HepG2 (cell line): ENCODE data around the gene ARID5B. TPM values are rescaled to one million over a fixed set of nuclear protein-coding genes. Genes with fewer than 3 reads are reported as not detected.

ENCODE experiments used
- ATAC-seq: fragments of 200-7000 bp; cut with Tn5 transposase; 3 replicates; pipeline ENCODE4 v1.9.1; 2020; ENCODE audit warnings: mild to moderate bottlenecking, moderate library complexity
- BruUV-seq: library from RNA; stranded (reverse); fragments of 400-500 nt; replicated peaks from 2 replicates; lab custom pipeline; 2021; lab: Mats Ljungman, UMichigan
- CTCF ChIA-PET: fragments of 300-600 bp; formaldehyde crosslinking; extraction: SDS; loops from one replicate; lab custom pipeline; 2021; ENCODE audit warnings: low total read pairs, inconsistent platforms, low intra/inter-chr PET ratio; lab: Yijun Ruan, JAX
- POLR2A ChIA-PET: fragments of 350-600 bp; sonication (Branson Sonifier 250); formaldehyde crosslinking; loops from one replicate; lab custom pipeline; 2020; ENCODE audit warnings: antibody characterized with exemption, inconsistent platforms; lab: Yijun Ruan, JAX
- DNase-seq: peaks from one replicate; pipeline ENCODE4 v3.0.0-alpha.2; 2015; ENCODE audit warnings: low spot score
- FAIRE-seq: peaks from 3 replicates; lab custom pipeline; 2011; peaks lifted over from hg19 to GRCh38; lab: Jason Lieb, UNC
- H2AFZ ChIP-seq: one replicate; pipeline ENCODE4 v1.6.1; 2011; ENCODE audit warnings: low read length, inconsistent platforms
- H3K27ac ChIP-seq: fragments of 300-600 bp; 3 replicates; pipeline ENCODE4 v1.8.0; 2011; ENCODE audit warnings: mixed run types, mild to moderate bottlenecking, mixed read lengths, low read length, inconsistent platforms; ENCODE audit not compliant: insufficient read depth; ENCODE audit errors: extremely low read length
- H3K27me3 ChIP-seq, 2 experiments: fragments of 200-600 bp in 1 of 2; 2 replicates in 1 of 2; 3 replicates in 1 of 2; pipeline versions ENCODE4 v1.6.0 to v1.8.0; 2011; ENCODE audit warnings: low read length in 2 of 2, mild to moderate bottlenecking in 2 of 2, moderate library complexity in 2 of 2, inconsistent platforms in 1 of 2; ENCODE audit not compliant: insufficient read depth in 2 of 2, control insufficient read depth in 1 of 2
- H3K36me3 ChIP-seq, 2 experiments: fragments of 200-600 bp in 1 of 2; replicated peaks in 1 of 2; 2 replicates in 1 of 2; 3 replicates in 1 of 2; pipeline versions ENCODE4 v1.5.1 to v1.8.0; 2011; ENCODE audit warnings: low read length in 2 of 2, inconsistent platforms in 1 of 2; ENCODE audit not compliant: insufficient read depth in 2 of 2, control insufficient read depth in 1 of 2
- H3K4me1 ChIP-seq: 2 replicates; pipeline ENCODE4 v1.5.1; 2012; ENCODE audit warnings: low read length, inconsistent platforms; ENCODE audit not compliant: insufficient read depth
- H3K4me2 ChIP-seq: 2 replicates; pipeline ENCODE4 v1.6.0; 2011; ENCODE audit warnings: low read depth, low read length, inconsistent platforms
- H3K4me3 ChIP-seq, 3 experiments: fragments of 200-600 bp in 1 of 3; sonication (generic), shearing (Covaris generic) in 1 of 3; replicated peaks in 1 of 3; 2 replicates each; pipeline ENCODE4 v1.5.1; 2011 to 2016; ENCODE audit warnings: low read length in 3 of 3, inconsistent platforms in 2 of 3, low read depth in 2 of 3, mild to moderate bottlenecking in 2 of 3, control low read depth in 1 of 3, mixed read lengths in 1 of 3; ENCODE audit not compliant: insufficient read depth in 1 of 3
- H3K79me2 ChIP-seq: one replicate; pipeline ENCODE4 v1.6.1; 2011; ENCODE audit warnings: low read length, inconsistent platforms; ENCODE audit not compliant: insufficient read depth
- H3K9ac ChIP-seq: 2 replicates; pipeline ENCODE4 v1.6.0; 2011; ENCODE audit warnings: mild to moderate bottlenecking, low read depth, low read length, inconsistent platforms; ENCODE audit not compliant: insufficient read depth
- H3K9me3 ChIP-seq: 2 replicates; pipeline ENCODE4 v1.5.1; 2012; ENCODE audit warnings: mild to moderate bottlenecking, low read length
- H4K20me1 ChIP-seq: 2 replicates; pipeline ENCODE4 v1.6.0; 2011; ENCODE audit warnings: inconsistent platforms, mild to moderate bottlenecking, low read length, moderate library complexity; ENCODE audit not compliant: insufficient read depth
- ARID2 ChIP-seq: sonication (generic); formaldehyde crosslinking; IDR thresholded peaks from 2 replicates; pipeline ENCODE4 v1.8.1; 2022; ENCODE audit warnings: mild to moderate bottlenecking, missing genetic modification reagents, borderline replicate concordance
- BCL3 ChIP-seq: sonication (generic); formaldehyde crosslinking; IDR thresholded peaks from 2 replicates; pipeline ENCODE4 v1.5.1; 2020; ENCODE audit warnings: mild to moderate bottlenecking, missing genetic modification reagents, moderate library complexity
- CC2D1A ChIP-seq: sonication (generic); formaldehyde crosslinking; IDR thresholded peaks from 2 replicates; pipeline ENCODE4 v1.8.1; 2023; ENCODE audit warnings: mild to moderate bottlenecking, missing genetic modification reagents
- ZBTB3 ChIP-seq: sonication (generic); formaldehyde crosslinking; IDR thresholded peaks from 2 replicates; pipeline ENCODE4 v1.4.0; 2020; ENCODE audit warnings: low read depth, mild to moderate bottlenecking, moderate library complexity, missing genetic modification reagents, borderline replicate concordance
- ZNF264 ChIP-seq: sonication (generic); formaldehyde crosslinking; IDR thresholded peaks from 2 replicates; pipeline ENCODE4 v1.4.0; 2020; ENCODE audit warnings: missing genetic modification reagents
- ZNF557 ChIP-seq: sonication (generic); formaldehyde crosslinking; IDR thresholded peaks from 2 replicates; pipeline ENCODE4 v1.4.0; 2020; ENCODE audit warnings: missing genetic modification reagents
- WGBS: methylation state at CpG from one replicate; pipeline ENCODE4 v1.1.6; 2017; ENCODE audit warnings: low lambda C conversion rate; 5-methylcytosine and 5-hydroxymethylcytosine counted together
- in situ Hi-C: cut with HindIII; loops from 2 replicates; pipeline ENCODE4 v1.10.0; 2017; ENCODE audit warnings: low pct_unique_long_range_greater_than_20kb; ENCODE audit not compliant: extremely low pct_ligation_motif_present
- intact Hi-C: fragments of 100-400 bp; cut with micrococcal nuclease; formaldehyde crosslinking; loops from one replicate; pipeline ENCODE4 v1.10.0; 2022; ENCODE audit not compliant: unreplicated experiment
- polyA plus RNA-seq, 8 experiments: library from polyadenylated mRNA; depleted of rRNA in 3 of 8; stranded (reverse) in 7 of 8; unstranded in 1 of 8; fragments of >200 nt; fragmentation: Illumina TruSeq in 4 of 8; extraction: Trizol in 4 of 8; gene quantifications; 2 replicates each; pipeline versions ENCODE4 v1.2.1 to v1.2.3, GENCODE V29; 2011 to 2016; ENCODE audit warnings: low read depth in 4 of 8, missing spikeins in 1 of 8, mixed read lengths in 1 of 8; ENCODE audit not compliant: insufficient read depth in 1 of 8
- total RNA-seq, 5 experiments: library from RNA; depleted of rRNA; stranded (reverse); fragments of >200 nt; fragmentation: Illumina TruSeq; extraction: Trizol; gene quantifications; 2 replicates each; pipeline ENCODE4 v1.2.3, GENCODE V29; 2016; ENCODE audit warnings: low read depth in 1 of 5
- TF ChIP-seq, protein P1 (sequence below): sonication (generic); formaldehyde crosslinking; IDR thresholded peaks from 2 replicates; pipeline ENCODE4 v1.8.1; 2023; ENCODE audit warnings: mild to moderate bottlenecking, moderate library complexity, missing genetic modification reagents

The ARID5B gene
- total and polyA plus RNA-seq, 2 of the 13 experiments (the other 11 are each of a cell fraction or from before 2014, with no cell fraction given): 6.2 to 21.1 TPM

GRCh38 chr10:61957806-61958205, 56.3 kb downstream of the ARID5B start (continued):
- no peak for TF ChIP-seq ZNF264 (CRISPR knock-in tag)
- no peak for TF ChIP-seq CC2D1A
- TF ChIP-seq, protein P1, sequence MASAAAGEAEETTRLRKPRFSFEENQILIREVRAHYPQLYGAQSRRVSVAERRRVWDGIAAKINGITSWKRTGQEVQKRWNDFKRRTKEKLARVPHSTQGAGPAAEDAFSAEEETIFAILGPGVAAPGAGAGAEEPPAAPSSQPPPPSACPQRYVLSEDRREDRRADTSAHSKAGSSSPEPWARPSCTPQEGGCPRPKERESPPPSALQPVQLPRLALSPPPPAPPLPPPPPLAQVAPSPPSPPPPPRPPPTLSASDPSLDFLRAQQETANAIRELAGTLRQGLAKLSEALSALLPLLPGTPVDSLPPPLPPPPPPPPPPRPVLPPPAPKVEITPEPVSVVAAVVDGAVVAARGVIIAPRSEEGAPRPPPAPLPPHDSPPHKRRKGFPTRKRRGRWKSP (CRISPR knock-in tag): no peak

GRCh38 chr10:61958311-61958710, 56.8 kb downstream of the ARID5B start:
- no peak for FAIRE-seq
- no peak overlapping the region for H3K4me3 ChIP-seq
- no peak overlapping the region for H2AFZ ChIP-seq
- no peak for ATAC-seq
- CTCF ChIA-PET: no interaction called here
- no TSS peak for BruUV-seq
- H3K27ac ChIP-seq: no peak overlapping the region
- peaks cover 12 to 22% of the 10 kb centered on the region in 2 experiments for H3K36me3 ChIP-seq
- WGBS: 97% methylated on average over 12 of the region's 12 CpGs
- no peak for TF ChIP-seq ZNF557 (CRISPR knock-in tag)
- no peak for TF ChIP-seq ZBTB3 (CRISPR knock-in tag)
- TF ChIP-seq ARID2 (CRISPR knock-in tag): no peak
- no peak for TF ChIP-seq BCL3 (CRISPR knock-in tag)
- peaks cover 22% of the 10 kb centered on the region for H3K4me1 ChIP-seq
- H3K9ac ChIP-seq: no peak overlapping the region
- intact Hi-C loops: no loop called here
- H3K9me3 ChIP-seq: no peaks in the 10 kb centered on the region
- DNase-seq: no peak
- no peaks in the 10 kb centered on the region for H4K20me1 ChIP-seq
- in situ Hi-C loops: no loop called here
- H3K27me3 ChIP-seq: no peaks in the 10 kb centered on the region
- POLR2A ChIA-PET: no interaction called here
- no peak overlapping the region for H3K4me2 ChIP-seq
- peaks cover 8% of the 10 kb centered on the region for H3K79me2 ChIP-seq
